ENCODE data around the gene TEN1. TPM values are rescaled to one million over a fixed set of nuclear protein-coding genes. Genes with fewer than 3 reads are reported as not detected.

Gene TEN1
- total RNA-seq, 2 donors from 2014 or later = 6.0 to 8.1 TPM

DNA sequence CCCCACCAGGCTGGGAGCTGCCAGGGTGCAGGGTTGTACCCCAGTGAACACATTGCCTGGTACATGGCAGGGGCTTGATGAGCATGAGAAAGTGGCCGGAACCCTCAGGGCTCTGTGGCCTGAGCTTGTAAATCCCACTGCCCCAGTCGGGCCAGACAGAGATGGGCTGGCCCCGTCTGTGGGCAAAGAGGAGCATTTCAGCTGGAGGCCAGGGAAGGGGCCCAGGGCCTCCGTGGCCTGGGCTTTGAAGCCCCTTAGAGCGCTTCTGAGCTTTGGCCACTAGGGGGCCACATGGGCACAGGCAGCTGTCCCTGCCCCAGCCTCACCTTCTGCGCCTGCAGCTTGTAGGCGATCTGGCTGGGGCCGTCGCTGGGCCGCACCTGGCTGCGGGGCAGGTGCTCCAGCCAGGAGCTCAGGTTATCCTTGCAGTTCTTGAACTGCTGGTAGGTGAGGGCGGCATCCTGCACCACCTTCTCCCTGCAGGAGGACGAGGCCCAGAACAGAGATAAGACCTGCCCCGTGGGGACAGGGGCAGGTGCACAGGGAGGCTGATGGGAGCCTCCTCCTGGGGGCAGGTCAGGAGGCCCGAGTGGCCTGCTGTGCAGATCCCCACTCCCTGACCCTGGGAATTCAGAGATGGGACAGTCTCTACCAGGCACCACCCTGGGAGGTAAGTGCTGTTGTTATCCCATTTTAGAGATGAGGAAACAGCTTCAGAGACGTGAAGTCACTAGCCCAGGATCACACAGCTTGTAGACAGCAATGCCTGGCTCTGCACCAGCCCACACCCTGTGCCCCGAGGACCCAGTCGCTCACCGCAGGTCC is 35.3 kb downstream of the TEN1 start:
- Histone ChIP-seq H3K27ac (no peak overlapping the region), H3K9me3 (no peaks in the 10 kb centered on the region), H3K4me1 (ENCODE audit: control insufficient read depth in 1 of 2, low read depth in 2 of 2) (no peaks in the 10 kb centered on the region), H3K4me3 (no peak overlapping the region), H3K36me3 (no peaks in the 10 kb centered on the region), H3K27me3 (replicated peaks; ENCODE audit: insufficient read depth) (no peaks in the 10 kb centered on the region)
- DNase-seq (ENCODE audit: low spot score) (no peak), ATAC-seq (ENCODE audit: insufficient number of reproducible peaks, low FRiP score, low read depth) (no peak)
- TF ChIP-seq, protein P1, sequence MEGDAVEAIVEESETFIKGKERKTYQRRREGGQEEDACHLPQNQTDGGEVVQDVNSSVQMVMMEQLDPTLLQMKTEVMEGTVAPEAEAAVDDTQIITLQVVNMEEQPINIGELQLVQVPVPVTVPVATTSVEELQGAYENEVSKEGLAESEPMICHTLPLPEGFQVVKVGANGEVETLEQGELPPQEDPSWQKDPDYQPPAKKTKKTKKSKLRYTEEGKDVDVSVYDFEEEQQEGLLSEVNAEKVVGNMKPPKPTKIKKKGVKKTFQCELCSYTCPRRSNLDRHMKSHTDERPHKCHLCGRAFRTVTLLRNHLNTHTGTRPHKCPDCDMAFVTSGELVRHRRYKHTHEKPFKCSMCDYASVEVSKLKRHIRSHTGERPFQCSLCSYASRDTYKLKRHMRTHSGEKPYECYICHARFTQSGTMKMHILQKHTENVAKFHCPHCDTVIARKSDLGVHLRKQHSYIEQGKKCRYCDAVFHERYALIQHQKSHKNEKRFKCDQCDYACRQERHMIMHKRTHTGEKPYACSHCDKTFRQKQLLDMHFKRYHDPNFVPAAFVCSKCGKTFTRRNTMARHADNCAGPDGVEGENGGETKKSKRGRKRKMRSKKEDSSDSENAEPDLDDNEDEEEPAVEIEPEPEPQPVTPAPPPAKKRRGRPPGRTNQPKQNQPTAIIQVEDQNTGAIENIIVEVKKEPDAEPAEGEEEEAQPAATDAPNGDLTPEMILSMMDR (IDR thresholded peaks at IDR 0.05) = peak; percentile 95

DNA sequence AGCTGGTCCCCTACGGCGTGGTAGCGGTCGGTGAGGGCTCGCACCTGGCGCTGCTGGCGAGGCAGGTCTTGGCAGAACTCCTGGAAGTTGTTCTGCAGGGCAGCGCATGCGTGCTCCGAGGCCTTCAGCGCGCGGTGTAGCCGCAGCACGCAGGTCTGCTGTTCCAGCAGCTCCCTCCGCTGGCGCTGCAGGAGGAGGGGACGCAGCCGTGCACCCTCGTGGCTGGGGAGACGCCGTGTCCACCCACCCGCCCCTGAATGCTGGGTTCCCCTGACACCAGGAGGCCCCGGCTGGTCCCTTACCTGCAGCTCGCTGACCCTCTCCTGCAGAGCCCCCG is 35.9 kb downstream of the TEN1 start:
- Histone ChIP-seq H3K4me1 (ENCODE audit: control insufficient read depth in 1 of 2, low read depth in 2 of 2) (no peaks in the 10 kb centered on the region), H3K9me3 (no peaks in the 10 kb centered on the region), H3K4me3 (no peak overlapping the region), H3K27me3 (replicated peaks; ENCODE audit: insufficient read depth) (no peaks in the 10 kb centered on the region), H3K36me3 (no peaks in the 10 kb centered on the region), H3K27ac (no peak overlapping the region)
- ATAC-seq (ENCODE audit: insufficient number of reproducible peaks, low FRiP score, low read depth) (no peak), DNase-seq (ENCODE audit: low spot score) (no peak)
- TF ChIP-seq, protein P1 (IDR thresholded peaks at IDR 0.05) = no peak

DNA sequence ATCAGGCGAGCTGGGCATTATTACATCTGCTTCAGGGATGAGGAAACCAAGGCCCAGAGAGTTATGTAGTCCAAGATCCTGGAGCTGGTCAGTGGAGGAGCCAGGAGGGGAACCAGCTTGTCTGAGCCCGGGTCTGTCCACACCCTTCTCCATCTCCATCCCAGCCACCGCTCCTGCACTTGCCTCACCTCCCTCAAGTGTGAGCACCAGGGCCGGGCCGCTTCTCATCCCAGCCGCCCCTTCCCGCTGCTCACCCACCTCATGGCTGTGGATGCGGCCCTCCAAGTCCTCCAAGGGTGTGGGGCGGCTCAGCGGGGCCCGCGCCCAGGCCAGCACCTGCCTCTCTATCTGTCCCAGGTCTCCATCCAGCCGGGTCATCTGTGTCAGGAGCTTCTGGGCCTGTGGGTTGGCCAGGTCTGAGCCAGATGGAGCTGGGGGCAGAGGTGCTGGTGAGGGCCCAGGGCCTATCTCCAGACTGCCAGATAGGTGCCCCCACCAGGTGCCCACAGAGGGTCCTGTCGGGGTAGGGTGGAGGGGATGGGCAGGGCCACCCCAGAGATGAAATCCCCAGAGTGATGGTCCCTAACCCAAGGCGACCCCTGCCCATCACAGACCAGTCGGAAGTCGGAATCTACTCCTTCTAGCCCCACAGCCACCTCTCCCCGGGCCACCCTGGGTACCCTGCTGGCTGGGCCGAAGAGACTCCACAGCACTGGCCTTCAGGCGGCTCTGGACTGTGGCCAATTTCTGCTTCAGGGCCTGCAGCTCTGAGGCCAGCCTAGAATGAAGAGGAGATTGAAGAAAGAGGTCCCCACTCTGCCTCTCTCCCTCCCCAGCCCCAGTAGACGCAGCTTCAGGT is 38.7 kb downstream of the TEN1 start:
- Histone ChIP-seq H3K36me3 (no peaks in the 10 kb centered on the region), H3K27me3 (replicated peaks; ENCODE audit: insufficient read depth) (no peaks in the 10 kb centered on the region), H3K27ac (no peak overlapping the region), H3K4me3 (no peak overlapping the region), H3K9me3 (no peaks in the 10 kb centered on the region), H3K4me1 (ENCODE audit: control insufficient read depth in 1 of 2, low read depth in 2 of 2) (no peaks in the 10 kb centered on the region)
- ATAC-seq (ENCODE audit: insufficient number of reproducible peaks, low FRiP score, low read depth) = no peak
- DNase-seq (ENCODE audit: low spot score) = no peak
- TF ChIP-seq, protein P1 (IDR thresholded peaks at IDR 0.05) = no peak

DNA sequence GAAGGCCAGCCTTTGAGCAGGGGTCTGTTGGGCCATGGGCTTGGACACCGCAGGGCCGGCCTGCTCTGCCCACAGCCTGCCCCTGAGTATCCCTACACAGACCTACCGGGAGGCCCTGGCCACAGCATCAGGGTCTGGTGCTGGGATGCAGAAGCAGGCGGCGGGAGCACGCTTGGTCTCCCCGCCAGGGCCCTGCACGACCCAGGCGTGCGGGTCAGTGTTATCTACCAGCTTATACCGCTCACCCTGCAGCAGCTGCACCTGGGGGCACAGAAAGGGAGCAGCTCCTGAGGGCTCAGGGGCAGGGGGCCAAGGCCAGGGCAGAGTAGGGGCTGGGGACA is 39.3 kb downstream of the TEN1 start:
- TF ChIP-seq, protein P1 (IDR thresholded peaks at IDR 0.05) = no peak
- no peak overlapping the region for H3K27ac ChIP-seq
- no peak for ATAC-seq (ENCODE audit: insufficient number of reproducible peaks, low FRiP score, low read depth)

DNA sequence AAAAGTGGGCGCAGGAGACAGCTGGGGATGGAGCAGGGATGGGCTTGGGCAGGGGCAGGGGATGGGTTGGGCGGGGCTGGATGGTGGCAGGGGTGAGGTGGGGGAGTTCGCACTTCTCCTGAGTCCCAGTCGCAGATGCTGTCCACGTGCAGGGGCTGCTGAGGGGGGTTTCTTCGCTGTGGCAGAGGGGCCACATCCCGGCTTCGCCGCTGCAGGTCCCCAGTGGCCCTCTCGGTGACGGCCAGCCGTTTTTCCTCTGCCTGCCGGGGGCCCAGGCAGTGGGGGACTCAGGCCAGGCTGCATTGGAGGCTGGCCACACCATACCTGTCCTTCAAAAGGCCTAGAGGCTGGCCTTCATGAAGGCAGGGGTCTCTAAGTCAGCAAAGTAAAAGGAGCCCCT is 39.8 kb downstream of the TEN1 start:
- DNase-seq (ENCODE audit: low spot score) (no peak), ATAC-seq (ENCODE audit: insufficient number of reproducible peaks, low FRiP score, low read depth) (no peak)
- no peaks in the 10 kb centered on the region for H3K9me3 ChIP-seq
- H3K4me1 ChIP-seq (ENCODE audit: control insufficient read depth in 1 of 2, low read depth in 2 of 2) = no peaks in the 10 kb centered on the region
- no peak overlapping the region for H3K27ac ChIP-seq
- TF ChIP-seq, protein P1 (IDR thresholded peaks at IDR 0.05) = no peak
- no peak overlapping the region for H3K4me3 ChIP-seq
- no peaks in the 10 kb centered on the region for H3K27me3 ChIP-seq (replicated peaks; ENCODE audit: insufficient read depth)
- H3K36me3 ChIP-seq = no peaks in the 10 kb centered on the region

More for the DNA sequence above, 39.3 kb downstream of the TEN1 start:
- no peaks in the 10 kb centered on the region for H3K9me3 ChIP-seq
- no peaks in the 10 kb centered on the region for H3K27me3 ChIP-seq (replicated peaks; ENCODE audit: insufficient read depth)
- H3K4me1 ChIP-seq (ENCODE audit: control insufficient read depth in 1 of 2, low read depth in 2 of 2) = no peaks in the 10 kb centered on the region
- H3K36me3 ChIP-seq = no peaks in the 10 kb centered on the region
- no peak overlapping the region for H3K4me3 ChIP-seq
- DNase-seq (ENCODE audit: low spot score) = no peak

Data from thoracic aorta (tissue), 2 donors.